Hepatic stellate cell (primary cell): ENCODE data around the gene LRRC2.
A peak's percentile ranks its signal among the peaks of the same experiment; 100 is the strongest.
"Not testable (repeated sequence)": the region's sequence is repeated elsewhere in the genome, so short reads cannot be mapped to it uniquely, and the experiment has no call there.

ENCODE experiments used
- DNase-seq: peaks from one replicate; pipeline ENCODE4 v3.0.0; 2011; ENCODE audit warnings: low spot score

Gene LRRC2

DNA sequence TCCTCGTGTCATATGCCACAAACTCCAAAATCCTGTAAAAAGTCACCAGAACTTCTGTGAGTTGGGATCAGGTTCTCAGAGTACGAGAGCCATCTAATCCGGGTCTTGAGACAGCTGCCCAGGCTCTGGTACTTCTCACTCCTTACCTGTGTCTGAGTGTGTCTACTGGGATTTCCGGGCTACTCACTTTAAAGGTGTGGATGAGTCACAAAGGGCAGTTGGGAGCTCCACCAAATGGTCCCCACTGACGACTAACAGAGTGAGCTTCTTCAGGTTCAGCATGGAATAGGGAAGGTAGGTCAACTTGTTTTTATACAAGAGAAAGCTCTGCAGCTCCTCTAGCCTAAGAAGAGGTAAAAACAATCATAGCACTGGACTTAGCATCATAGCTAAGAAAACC, 38.9 kb downstream of the LRRC2 start:
- DNase-seq = no peak

DNA sequence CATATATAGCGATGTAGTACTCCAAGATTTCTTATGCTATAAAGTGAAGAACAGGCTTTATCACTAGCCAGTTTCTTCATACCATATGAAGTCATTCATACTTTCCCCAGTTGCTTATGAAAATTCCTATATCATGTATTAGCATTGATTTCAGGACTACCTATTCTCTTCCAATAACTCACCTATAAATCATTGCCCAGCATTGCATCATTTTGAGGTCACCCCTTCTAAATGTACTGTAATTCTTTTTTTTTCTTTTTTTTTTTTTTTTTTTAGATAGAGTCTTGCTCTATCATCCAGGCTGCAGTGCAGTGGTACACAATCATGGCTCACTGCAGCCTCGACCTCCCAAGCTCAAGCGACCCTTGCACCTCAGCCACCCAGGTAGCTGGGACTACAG, 41.3 kb downstream of the LRRC2 start:
- DNase-seq = no peak

DNA sequence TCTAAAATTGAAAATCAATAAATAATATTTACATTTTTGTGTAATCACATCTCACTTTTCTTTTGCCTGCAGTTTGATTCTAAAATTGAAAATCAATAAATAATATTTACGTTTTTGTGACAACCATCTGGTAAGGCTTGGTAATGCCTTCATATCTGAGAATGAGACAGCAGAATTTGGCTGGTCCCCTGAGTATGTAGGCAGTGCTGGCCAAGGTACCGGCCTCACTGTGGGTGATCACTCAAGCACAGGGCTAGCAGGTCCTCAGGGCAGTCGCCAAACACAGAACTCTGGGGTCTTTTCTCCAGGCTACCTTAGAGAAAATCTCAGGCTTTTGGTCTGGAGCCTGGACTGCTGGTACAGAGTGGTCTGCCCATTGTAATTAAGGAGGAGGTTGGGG, 42.1 kb downstream of the LRRC2 start:
- no peak for DNase-seq

DNA sequence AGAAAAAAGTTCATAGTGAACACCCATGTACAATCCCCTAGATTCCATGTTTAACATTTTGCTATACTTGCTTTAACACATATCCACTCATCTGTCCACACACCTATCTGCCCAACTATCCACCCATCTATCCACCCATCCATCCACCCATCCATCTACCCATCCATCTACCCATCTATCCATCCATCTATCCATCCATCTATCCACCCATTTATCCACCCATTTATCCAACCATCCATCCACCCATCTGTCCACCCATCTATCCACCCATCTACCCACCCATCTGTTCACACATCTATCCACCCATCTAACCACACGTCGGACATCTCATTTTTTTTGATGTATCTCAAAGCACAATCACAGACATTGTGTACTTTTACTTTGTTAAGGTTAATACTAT, 42.5 kb downstream of the LRRC2 start:
- no peak for DNase-seq

DNA sequence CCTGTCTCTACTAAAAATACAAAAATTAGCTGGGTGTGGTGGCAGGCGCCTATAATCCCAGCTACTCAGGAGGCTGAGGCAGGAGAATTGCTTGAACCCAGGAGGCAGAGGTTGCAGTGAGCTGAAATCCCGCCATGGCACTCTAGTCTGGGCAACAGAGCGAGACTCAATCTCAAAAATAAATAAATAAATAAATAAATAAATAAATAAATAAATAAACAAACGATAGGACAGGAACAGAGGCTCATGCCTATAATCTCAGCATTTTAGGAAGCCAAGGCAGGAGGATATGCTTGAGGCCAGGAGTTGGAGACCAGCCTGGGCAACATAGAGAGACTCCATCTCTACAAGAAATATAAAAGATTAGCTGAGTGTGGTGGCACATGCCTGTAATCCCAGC, 43.9 kb downstream of the LRRC2 start:
- not testable (repeated sequence) for DNase-seq

DNA sequence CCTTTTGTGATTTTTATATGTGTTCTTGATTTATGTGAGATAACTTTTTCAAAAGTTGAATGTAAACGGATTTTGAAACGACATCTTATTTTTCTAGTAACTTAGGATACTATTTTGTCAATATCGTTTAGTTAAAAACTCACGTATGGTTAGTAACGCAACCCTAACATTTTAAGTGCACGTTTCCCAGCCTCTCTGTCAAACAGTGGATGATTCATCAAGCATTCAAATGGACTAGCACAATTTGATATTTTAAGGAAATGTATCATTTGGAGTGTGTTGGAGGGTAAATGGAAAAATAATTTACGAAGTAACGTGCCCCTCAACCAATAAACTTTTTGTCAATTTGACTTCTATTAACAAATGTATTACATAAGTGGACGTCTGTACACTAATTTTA, 45.0 kb downstream of the LRRC2 start:
- no peak for DNase-seq

DNA sequence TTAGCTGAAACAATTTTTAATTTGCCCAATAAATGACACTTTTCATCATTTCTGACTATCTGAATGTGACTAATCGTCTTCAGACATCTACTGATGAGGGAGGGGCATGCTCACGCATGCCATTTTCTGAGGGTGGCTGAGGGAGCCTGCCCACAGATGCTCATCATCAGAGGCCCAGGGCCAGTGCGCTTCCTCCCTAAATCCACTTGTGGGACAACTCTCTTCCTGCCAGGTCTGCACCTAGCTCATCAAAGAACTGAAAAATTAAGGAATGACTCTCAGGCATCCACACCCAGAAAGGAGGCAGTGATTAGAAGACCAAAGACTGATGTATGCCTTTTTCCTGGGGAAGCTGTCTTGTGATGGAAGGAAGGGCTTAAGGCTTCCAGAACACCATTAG, 45.6 kb downstream of the LRRC2 start:
- DNase-seq = no peak

DNA sequence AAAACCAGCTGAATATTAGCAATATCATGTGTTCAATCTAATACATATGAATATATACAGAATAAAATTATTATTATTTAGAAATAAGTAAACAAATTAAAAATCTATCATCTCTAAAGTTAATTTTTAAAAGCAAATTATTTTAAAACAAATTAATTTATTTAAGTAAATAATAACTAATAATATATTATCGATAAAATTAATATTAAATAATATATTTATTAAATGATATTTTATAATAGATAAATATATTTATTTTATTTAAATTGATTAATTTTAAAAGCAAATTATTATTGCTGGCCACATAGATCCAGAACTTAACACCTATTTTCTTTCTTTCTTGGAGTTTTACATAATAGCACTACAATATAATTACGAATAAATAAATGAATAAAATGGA, 46.1 kb downstream of the LRRC2 start:
- DNase-seq = no peak

DNA sequence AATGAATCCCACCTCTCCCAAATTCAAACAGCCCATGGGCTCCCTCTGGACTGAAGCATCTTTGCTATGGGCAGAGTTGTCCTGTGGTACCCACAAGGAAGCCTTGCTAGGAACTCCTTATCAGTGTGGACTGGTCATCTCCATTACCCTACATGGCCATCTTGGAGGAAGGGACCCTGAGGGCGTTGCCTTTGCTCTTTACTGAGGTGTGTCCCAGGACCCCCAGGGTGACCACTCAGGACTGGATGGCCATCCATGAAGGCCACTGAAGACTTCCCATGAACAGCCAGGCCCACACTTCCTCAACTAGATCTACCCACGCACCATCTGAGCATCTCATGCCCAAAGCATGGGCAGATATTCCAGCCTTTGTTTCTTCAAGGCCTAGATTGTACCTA, 48.3 kb downstream of the LRRC2 start:
- DNase-seq = no peak

DNA sequence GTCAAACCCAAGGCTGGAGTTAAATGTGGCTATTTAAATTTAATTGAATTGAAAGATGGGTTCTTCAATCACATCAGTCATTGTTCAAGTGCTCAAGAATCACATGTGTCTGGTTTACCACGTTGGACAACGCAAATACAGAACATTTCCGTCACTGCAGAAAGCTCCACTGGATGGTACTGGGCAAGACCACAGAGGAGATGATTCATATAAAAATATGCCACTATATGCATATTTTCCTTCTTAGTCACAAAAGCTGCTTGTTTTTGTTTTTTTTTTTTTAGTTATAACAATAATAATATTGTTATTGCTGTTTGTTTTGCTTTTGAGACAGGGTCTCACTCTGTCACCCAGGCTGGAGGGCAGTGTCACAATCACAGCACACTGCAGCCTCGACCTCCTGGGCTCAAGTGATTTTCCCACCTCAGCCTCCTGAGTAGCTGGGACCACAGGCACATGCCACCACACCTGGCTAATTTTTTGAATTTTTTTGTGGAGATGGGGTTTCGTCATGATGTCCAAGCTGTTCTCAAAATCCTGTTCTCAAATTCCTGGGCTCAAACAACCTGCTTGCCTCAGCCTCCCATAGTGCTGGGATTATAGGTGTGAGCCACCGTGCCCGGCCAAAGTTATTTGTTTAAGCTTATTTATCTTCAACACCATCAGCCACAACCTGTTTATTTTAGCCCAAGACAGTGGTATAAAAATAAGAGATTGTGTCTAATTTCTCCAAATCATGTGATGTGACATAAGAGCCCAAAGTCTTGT, 48.9 kb downstream of the LRRC2 start:
- DNase-seq = peak; percentile 42

DNA sequence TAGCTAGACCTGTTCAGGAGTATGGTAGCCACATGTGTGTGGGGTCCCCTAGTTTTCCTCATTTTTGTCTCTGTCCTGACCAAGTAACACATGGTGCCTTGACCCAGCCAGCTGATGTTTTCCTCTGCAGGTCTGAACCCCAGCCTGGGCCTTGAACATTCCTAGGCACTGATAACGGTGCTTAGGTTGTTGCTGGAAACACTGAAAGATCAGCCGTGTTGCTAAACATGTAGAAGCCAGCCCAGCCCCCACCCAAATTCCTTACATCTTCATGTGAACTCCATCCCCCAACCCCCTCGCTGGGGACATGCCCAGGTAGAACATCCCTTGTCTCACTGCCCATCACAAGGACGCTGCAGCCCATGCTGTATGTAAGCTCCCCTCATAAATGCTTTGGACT, 49.6 kb downstream of the LRRC2 start:
- no peak for DNase-seq

DNA sequence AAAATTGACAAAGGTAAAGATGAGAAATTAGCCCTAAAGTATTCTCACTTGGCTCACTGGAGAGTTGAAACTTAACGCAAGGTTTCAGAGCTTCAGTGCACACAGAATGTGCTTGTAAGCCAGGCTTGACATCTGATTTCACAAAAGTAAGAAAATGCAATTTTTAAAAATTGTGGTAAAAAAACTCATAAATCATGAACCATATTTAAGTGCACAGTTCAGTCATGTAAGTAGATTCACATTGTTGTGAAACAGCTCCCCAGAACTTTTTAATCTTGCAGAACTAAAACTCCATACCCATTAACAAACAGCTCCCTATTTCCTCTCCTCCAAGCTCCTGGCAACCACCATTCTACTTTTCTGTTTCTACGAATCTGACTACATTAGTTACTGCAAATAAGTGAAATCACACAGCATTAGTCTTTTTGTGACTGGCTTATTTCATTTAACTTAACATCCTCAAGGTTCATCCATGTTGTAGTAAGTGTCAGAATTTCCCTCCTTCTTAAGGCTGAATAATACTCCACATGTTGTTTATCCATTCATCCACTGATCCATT, 53.8 kb downstream of the LRRC2 start:
- no peak for DNase-seq

DNA sequence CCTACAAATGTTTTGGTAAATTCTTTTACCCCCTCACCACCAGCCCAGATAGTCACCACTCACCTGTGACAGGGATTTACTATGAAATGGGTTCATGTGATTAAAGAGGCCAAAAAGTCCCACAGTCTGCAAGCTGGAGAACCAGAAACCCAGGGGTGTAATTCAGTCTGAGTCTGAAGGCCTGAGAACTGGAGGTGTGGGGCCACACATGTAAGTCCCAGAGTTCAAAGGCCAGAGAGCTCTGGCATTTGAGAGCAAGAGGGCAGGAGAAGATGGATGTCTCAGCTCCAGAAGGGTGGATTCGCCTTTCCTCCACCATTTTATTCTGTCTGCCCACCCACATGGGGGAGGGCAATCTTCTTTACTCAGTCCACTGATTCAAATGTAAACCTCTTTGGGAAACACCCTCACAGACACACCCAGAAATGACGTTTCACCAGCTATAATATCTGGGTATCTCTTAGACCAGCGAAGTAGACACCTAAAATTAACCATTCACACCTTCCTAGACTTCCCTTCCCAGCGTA, 56.4 kb downstream of the LRRC2 start:
- no peak for DNase-seq

DNA sequence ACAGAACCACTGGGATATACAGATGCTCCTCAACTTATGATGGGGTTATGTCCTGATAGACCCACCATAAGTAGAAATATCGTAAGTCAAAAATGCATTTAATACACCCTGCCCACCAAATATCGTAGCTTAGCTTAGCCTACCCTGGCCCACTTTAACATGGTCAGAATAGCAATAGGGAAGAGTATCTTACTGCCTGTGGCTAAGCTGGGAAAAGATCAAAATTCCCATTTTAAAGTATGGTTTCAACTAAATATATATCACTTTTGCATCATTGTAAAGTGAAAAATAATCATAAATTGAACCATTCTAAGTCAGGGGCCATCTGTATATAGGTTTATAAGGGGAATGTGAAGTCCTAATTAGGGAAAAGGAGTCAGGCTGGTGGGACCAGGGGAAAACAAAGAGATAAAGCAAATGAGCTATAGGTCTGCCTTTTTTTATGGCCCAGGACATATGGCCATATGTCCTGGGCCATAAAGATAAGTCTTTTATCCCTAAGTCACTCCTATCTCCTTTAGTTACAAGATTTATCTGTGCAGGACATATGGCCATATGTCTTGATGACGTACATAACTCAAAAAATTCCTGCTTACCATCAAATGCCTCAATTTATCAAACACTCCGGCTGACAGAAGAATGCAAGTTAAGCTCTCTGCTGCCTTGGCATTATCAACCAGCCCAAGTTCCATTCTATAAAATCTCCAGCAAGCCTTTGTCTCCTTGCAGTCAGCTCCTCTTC, 57.1 kb downstream of the LRRC2 start:
- DNase-seq = no peak

DNA sequence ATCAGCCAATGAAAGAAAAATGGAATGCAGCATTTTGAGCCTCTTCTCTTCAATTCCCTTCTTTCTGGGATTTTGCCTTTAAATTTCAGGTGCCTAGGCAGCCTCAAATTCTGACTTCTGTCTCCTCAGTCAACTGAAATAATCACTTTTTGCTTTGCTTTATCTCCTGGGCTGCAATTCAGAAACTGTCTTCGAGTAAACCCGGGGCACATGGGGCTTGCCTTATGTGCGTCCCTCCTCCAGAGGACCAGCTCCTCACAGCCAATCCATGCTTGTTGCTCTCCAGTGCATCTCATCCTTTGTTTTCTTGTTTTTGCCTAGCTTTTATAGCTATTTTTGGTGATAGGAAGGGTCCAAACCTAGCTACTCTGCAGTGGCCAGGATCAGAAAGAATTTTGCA, 59.6 kb downstream of the LRRC2 start:
- no peak for DNase-seq

DNA sequence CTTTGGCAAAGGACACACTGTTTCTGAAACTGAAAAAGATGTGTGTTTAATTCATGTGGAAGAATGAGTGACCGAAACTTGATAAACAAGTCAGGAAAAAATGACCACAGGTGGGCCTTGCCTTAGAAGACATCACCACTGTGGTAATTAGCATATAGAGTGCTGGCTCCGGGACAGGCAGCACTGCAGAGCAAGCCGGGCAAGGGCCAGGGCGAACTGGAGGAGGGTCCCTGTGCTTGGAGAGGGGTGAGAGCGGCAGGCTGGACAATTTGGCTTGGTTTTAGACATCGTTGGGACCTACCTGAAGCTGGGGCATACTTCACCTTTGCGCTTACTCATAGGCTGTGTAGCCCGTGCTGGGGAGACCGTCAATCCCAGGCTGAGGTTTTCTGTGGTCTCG, 60.1 kb downstream of the LRRC2 start:
- DNase-seq = no peak

DNA sequence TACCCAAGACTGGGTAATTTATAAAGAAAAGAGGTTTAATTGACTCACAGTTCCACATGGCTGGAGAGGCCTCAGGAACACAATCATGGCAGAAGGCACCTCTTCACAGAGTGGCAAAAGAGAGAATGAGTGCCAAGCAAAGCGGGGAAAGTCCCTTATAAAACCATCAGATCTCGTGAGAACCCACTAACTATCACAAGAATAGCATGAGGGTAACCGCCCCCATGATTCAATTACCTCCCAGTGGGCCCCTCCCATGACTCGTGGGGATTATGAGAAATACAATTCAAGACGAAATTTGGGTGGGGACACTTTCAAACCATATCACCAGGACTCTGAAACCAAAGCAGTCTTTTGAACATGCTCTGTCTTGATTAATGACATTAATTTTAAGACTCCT, 61.3 kb downstream of the LRRC2 start:
- no peak for DNase-seq

DNA sequence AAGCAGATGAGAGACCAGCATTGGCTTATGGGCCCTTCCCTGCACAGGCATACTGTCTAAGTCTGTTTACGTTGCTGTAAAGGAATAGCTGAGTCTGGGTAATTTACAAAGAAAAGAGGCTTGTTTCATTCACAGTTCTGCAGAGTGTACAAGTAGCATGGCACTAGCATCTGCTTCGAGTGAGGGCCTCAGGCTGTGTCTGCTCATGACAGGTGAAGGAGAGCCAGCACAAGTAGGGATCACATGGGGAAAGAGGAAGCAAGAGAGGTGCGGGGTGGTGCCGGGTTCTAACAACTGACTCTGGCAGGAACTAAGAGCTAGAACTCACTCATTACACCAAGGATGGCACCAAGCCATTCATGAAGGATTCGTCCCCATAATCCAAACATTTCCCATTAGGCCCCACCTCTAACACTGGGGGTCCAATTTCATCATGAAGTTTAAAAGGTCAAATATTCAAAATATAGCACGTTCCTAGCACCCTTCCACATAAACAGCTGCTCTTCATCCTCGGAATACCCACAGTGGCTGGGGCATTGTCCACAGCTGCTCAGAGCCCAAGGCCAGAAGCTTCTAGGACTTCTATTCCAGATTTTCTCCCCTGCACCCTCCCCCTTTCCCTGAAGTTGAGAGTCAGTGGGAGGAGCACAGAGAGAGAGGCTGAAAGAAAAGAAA, 62.8 kb downstream of the LRRC2 start:
- DNase-seq = no peak

DNA sequence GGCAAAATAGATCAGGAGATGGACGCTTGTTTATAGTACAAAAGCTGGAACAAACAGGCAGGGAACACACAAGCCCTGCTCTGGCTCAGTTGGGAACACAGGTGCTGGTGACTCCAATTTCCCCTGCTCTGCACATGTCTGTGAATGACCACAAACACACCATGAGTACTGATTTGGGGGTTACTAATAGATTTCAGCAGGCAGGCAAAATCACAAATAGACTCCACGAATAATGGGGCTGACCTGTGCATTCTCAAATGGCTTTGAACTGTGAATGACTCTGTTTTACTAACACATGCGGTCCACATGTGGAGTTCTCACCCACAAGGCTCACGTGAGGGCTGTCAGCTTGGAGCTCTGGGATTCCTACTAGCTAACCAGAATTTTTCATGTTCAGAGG, 64.4 kb downstream of the LRRC2 start:
- no peak for DNase-seq

DNA sequence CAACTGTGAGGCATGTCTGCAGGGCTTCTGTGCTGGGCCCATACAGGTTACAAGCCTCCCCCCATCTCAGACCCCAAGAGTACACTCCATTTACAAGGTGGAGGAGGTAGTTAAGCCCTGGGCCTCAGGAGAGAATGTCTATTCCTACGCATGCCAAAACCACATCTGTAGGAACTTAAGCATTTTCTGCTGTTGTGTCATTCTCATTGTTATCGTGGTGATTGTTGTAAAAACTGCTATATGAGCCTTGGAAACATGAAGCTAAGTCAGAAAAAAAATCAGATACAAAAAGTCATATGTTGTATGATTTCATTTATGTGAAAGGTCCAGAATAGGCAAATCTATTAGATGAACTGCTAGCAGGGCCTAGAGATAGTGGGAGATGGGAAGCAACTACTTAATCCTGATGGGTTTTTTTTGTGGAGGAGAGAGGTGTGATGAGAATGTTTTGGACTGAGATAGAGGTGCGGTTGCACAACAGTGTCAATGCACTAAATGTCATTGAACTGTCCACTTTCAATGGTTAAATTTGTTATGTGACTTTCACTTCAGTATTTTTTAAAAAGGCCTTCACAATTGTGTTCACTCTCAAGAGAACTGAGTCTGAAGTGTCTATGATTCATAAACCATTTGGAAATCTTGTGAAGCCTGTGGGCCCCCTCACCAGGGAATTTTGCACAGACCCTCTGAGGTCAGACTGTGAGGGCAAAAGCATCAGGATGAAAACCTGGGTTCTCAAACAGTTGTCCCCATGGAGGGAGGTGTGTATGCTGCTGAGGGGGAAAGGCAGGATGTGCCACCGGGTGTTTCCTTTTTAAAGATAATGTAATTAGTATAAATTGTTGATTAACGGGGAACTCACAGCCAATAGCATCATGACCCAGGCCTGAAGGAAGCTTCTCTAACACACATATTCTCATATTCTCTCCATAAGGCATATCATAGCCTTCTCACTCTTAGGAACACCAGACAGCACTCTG, 65.2 kb downstream of the LRRC2 start:
- no peak for DNase-seq

DNA sequence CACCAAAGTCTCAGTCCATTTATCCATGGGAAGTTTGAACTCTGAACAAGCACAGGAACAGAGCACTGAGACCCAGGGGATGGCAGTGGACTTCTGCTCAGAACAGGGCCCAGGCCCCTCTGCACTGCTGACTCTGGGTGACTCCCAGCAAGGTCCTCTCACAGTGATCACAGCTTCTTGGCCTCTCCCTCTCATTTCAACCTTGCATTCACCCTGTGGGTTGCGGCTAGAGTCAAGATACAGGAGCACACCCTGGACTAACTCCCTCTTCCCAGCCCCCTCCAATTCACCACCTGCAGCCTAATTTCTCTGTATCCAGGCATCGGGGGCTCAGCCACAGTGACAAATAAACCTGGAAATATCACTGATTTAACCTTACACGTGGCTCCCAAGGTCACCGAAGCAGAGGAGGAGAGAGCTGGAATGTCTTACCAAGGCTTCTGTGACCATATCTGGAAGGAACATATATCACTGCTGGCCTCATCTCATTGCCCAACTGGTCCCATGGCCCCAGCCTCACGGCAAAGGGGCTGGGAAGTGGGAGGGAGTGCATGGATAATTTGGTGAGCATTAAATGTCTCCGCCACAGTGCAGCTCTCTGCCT, 67.1 kb downstream of the LRRC2 start:
- no peak for DNase-seq
